NCI-H1092 treated with DMSO at 0.1 percent for 48 hours (cell line): Measurements from ENCODE around the gene ACTR3C.

Source experiments
- DNase-seq: peaks from one replicate; lab custom pipeline; 2025; lab: John Stamatoyannopoulos, UW

The ACTR3C gene

DNA sequence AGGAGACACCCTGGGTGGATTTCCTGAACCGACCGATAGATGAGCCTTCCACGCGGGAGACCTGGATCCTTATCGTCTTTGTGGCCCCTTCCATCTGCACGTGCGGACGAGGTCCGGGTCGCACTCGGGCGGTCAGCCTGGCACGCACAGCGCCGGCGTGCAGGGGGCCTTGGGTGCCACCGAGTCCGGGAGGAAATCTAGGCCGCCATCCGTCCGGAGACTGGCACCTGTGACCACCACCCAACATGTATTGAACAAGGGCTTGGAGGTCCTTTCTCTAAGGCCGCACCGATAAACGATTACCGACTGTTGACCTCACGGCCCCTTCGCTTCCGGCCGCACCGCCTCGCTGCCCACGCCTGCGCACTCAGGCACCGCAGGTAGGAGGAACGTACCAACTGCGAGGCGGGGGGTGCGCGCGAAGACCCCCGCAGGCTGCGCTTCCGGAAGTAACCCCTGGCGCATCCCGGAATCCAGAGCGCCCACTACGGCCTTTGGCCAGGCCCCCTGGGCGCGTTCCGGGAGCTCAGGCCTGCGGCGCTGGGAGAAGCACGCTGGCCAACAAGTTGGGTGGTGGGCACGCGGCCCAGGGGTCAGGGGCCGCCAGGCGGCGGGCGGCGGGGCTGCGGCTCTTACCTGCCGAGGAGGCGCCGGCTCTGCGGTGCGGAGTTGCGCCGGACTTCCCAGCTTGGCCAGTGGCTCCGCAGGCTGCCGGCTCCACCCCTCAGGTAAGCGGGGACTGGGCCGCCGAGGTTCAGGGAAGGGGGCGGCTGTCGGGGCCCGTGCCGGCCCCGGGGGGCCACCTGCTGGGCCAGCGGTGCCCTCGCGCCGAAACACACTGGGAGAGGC lies at the start of gene ACTR3C, which contains the start of gene LRRC61:
TSS of gene ACTR3C (minus strand) at position 713 of the 849 bp plus-strand sequence. CDS start 28,249 bp downstream, outside the sequence.
TSS of gene LRRC61 (plus strand) at position 523 of the 849 bp plus-strand sequence. CDS start 13,507 bp downstream, outside the sequence.
- DNase-seq: peak; percentile 93

DNA sequence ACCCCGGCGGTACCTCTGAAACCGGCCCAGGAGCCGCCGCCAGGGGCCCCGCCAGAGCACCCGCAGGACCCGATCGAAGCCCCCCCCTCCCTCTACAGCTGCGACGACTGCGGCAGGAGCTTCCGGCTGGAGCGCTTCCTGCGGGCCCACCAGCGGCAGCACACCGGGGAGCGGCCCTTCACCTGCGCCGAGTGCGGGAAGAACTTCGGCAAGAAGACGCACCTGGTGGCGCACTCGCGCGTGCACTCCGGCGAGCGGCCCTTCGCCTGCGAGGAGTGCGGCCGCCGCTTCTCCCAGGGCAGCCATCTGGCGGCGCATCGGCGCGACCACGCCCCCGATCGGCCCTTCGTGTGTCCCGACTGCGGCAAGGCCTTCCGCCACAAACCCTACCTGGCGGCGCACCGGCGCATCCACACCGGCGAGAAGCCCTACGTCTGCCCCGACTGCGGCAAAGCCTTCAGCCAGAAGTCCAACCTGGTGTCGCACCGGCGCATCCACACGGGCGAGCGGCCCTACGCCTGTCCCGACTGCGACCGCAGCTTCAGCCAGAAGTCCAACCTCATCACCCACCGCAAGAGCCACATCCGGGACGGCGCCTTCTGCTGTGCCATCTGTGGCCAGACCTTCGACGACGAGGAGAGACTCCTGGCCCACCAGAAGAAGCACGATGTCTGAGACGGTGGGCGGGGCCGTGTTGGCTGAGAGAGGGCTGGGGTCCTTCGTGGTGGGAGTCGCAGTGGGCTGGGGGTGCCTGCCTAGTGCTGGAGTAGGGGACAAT lies 49.1 kb upstream of the ACTR3C start:
- no peak for DNase-seq

GRCh38 chr7:150371996-150372270 lies 48.6 kb upstream of the ACTR3C start:
- DNase-seq: no peak

DNA sequence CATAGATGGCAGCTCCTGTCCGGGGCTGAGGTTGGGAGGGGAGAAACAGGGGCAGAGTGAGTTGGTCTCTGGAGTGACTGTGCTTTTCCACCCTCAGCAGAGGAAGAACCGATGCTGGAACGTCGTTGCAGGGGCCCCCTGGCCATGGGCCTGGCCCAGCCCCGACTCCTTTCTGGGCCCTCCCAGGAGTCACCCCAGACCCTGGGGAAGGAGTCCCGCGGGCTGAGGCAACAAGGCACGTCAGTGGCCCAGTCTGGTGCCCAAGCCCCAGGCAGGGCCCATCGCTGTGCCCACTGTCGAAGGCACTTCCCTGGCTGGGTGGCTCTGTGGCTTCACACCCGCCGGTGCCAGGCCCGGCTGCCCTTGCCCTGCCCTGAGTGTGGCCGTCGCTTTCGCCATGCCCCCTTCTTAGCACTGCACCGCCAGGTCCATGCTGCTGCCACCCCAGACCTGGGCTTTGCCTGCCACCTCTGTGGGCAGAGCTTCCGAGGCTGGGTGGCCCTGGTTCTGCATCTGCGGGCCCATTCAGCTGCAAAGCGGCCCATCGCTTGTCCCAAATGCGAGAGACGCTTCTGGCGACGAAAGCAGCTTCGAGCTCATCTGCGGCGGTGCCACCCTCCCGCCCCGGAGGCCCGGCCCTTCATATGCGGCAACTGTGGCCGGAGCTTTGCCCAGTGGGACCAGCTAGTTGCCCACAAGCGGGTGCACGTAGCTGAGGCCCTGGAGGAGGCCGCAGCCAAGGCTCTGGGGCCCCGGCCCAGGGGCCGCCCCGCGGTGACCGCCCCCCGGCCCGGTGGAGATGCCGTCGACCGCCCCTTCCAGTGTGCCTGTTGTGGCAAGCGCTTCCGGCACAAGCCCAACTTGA lies 48.0 kb upstream of the ACTR3C start:
- no peak for DNase-seq

GRCh38 chr7:150370612-150371071 lies 47.3 kb upstream of the ACTR3C start:
- no peak for DNase-seq

GRCh38 chr7:150369748-150370501 lies 46.6 kb upstream of the ACTR3C start:
- DNase-seq: no peak

- peak; percentile 61 for DNase-seq
Measured at GRCh38 chr7:150368884-150369747, 45.8 kb upstream of the ACTR3C start.

GRCh38 chr7:150368096-150368883 lies 44.9 kb upstream of the ACTR3C start, which contains the start of gene REPIN1:
REPIN1 (plus strand) TSS chr7:150368822; CDS start chr7:150369712, 890 bp downstream.
- DNase-seq: peak; percentile 92

GRCh38 chr7:150367677-150368095 lies 44.3 kb upstream of the ACTR3C start:
- peak; percentile 91 for DNase-seq

DNA sequence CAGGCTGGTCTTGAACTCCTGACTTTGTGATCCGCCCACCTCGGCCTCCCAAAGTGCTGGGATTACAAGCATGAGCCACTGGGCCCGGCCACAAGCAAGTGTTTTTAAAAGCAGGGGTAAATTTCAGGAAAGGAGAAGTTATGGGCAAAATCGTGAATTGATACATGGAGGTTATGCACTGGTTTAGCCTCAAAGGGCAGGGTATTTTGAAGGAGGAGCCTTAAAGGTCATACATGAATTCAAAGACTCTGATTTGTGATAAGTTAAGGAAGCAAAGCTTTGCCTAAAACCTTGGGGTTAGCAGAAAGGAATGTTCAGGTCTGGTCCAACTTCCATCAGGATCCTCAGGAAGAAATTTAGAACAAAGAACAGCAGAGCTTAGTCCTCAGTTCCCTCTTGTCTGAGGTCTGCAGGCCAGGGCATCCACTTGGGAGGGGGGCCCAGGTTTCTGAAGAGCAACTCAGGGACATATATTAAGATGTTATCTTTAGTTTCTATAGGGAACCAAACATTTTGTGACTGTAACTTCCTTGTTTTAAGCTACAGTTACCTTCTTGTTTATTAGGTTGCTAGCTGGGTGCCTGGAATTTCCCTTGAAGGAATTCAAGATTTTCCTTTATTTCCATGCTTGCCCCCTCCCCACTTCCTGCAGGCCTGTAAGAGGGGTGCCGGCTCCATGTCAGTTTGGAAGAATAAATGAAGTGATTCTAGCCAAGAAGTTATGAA lies 42.5 kb upstream of the ACTR3C start:
- no peak for DNase-seq

- DNase-seq: no peak
Measured at GRCh38 chr7:150365194-150365593, 41.8 kb upstream of the ACTR3C start.

DNA sequence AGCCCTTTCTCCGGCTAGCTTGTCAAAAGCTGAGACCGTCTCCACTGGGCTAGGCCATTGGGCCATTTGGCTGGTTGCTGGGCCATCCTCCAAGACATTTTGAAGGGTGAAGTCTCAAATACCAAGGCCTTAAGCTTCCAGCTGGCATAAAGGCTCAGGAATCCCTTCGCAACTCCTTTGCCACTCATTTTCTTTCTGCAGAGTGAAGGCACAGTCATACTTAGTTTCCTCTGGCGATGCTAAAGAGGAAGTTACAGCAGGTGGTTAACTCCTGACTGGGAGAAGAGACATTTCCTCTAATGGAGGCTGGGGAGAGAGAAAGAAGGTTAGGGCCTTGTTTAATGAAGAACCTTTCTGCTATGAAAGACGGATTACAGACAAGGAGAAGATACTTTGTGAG lies 40.5 kb upstream of the ACTR3C start:
- DNase-seq: no peak

GRCh38 chr7:150363370-150363769 lies 40.0 kb upstream of the ACTR3C start:
- peak; percentile 63 for DNase-seq

GRCh38 chr7:150361807-150362621 lies 38.7 kb upstream of the ACTR3C start:
- DNase-seq: no peak

DNA sequence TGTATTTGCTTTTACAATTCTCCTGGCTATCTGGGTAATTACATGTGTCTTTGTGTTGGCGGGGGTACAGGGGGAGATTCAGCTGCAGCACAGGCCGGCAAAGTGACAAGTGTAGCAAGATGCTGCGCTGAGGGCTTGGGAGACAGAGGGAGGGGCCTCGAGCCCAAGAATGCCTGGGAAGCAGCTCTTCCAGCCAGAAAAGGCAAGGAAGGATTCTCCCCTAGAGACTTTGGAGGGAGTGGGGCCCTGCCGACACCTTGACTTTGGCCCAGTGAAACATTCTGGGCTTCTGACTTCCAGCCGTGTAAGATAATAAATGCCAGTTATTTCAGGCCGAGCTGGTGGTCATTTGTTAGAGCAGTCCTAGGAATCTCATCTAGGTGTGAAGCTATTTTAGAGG lies 38.1 kb upstream of the ACTR3C start:
- no peak for DNase-seq

- no peak for DNase-seq
Measured at GRCh38 chr7:150360363-150361058, 37.2 kb upstream of the ACTR3C start.
